HCT116 (cell line): ENCODE measurements around the gene PRMT7. TPM values are rescaled to one million over a fixed set of nuclear protein-coding genes. Genes with fewer than 3 reads are reported as not detected.

Experiments
- ATAC-seq: fragments of 200-7000 bp; cut with Tn5 transposase; 2 replicates; pipeline ENCODE4 v1.9.1; 2020; ENCODE audit warnings: mild to moderate bottlenecking, moderate library complexity
- BruUV-seq: library from RNA; stranded (reverse); fragments of 400-500 nt; replicated peaks from 2 replicates; lab custom pipeline; 2021; lab: Mats Ljungman, UMichigan
- CTCF ChIA-PET: fragments of 300-600 bp; sonication (Branson Sonifier 250); formaldehyde crosslinking; loops from one replicate; lab custom pipeline; 2021; ENCODE audit warnings: antibody characterized with exemption; lab: Charles Lee
- POLR2A ChIA-PET: fragments of 300-600, 350-600 bp; sonication (Branson Sonifier 250); formaldehyde crosslinking; loops from one replicate; lab custom pipeline; 2021; ENCODE audit warnings: antibody characterized with exemption; lab: Charles Lee
- RAD21 ChIA-PET, 2 experiments: fragments of 300-600 bp; sonication (Branson Sonifier 250); formaldehyde crosslinking; loops; one replicate each; lab custom pipeline; 2023; ENCODE audit warnings: low total read pairs in 2 of 2; ENCODE audit not compliant: uncharacterized antibody in 2 of 2, unreplicated experiment in 2 of 2, low non-redundant PET in 1 of 2; lab: Charles Lee
- DNase-seq: peaks from one replicate; pipeline ENCODE4 v3.0.0-alpha.2; 2010; ENCODE audit warnings: low read depth, low spot score
- H2AFZ ChIP-seq: fragments of 200-600 bp; shearing (Covaris generic), sonication (generic); 2 replicates; pipeline ENCODE4 v1.6.1; 2017; ENCODE audit warnings: low read depth, mixed run types, mixed read lengths, antibody characterized with exemption, low read length; ENCODE audit not compliant: poor library complexity, severe bottlenecking
- H3K27ac ChIP-seq: 2 replicates; pipeline ENCODE4 v1.5.1; 2012; ENCODE audit warnings: low read depth, low read length
- H3K27me3 ChIP-seq: fragments of 200-600 bp; sonication (generic); 2 replicates; pipeline ENCODE4 v1.6.1; 2016; ENCODE audit warnings: mixed run types, low read length, mixed read lengths; ENCODE audit not compliant: insufficient read depth
- H3K36me3 ChIP-seq, 2 experiments: fragments of 200-500 bp in 1 of 2; fragments of 200-600 bp in 1 of 2; sonication (Bioruptor generic) in 1 of 2; sonication (generic) in 1 of 2; 2 replicates each; pipeline versions ENCODE4 v1.5.1 to v1.6.1; 2014 to 2016; ENCODE audit warnings: low read length in 2 of 2, inconsistent platforms in 1 of 2, mixed read lengths in 1 of 2, mixed run types in 1 of 2; ENCODE audit not compliant: insufficient read depth in 2 of 2, control insufficient read depth in 1 of 2
- H3K4me1 ChIP-seq, 2 experiments: fragments of 200-600 bp in 1 of 2; sonication (generic) in 1 of 2; 2 replicates each; pipeline versions ENCODE4 v1.5.1 to v1.6.1; 2012 to 2017; ENCODE audit warnings: low read length in 2 of 2, inconsistent platforms in 1 of 2, mild to moderate bottlenecking in 1 of 2, mixed read lengths in 1 of 2, mixed run types in 1 of 2, moderate library complexity in 1 of 2; ENCODE audit not compliant: insufficient read depth in 2 of 2, control insufficient read depth in 1 of 2
- H3K4me2 ChIP-seq: fragments of 200-600 bp; sonication (generic); 2 replicates; pipeline ENCODE4 v1.6.1; 2017; ENCODE audit warnings: mixed run types, low read length, mixed read lengths
- H3K4me3 ChIP-seq, 2 experiments: fragments of 200-600 bp in 1 of 2; sonication (generic) in 1 of 2; replicated peaks in 1 of 2; 2 replicates each; pipeline ENCODE4 v1.5.1; 2011 to 2016; ENCODE audit warnings: low read length in 2 of 2, control low read depth in 1 of 2, low read depth in 1 of 2, mild to moderate bottlenecking in 1 of 2, mixed read lengths in 1 of 2, mixed run types in 1 of 2
- H3K79me2 ChIP-seq: fragments of 200-600 bp; sonication (generic); 2 replicates; pipeline ENCODE4 v1.6.1; 2017; ENCODE audit warnings: mild to moderate bottlenecking, mixed run types, low read length, moderate library complexity, mixed read lengths; ENCODE audit not compliant: insufficient read depth
- H3K9ac ChIP-seq: fragments of 200-600 bp; sonication (generic); 2 replicates; pipeline ENCODE4 v1.6.1; 2016; ENCODE audit warnings: low read length, mixed read lengths
- H3K9me2 ChIP-seq: fragments of 200-600 bp; sonication (generic), shearing (Covaris generic); 2 replicates; pipeline ENCODE4 v1.6.1; 2017; ENCODE audit warnings: mixed run types, mild to moderate bottlenecking, moderate library complexity; ENCODE audit not compliant: insufficient read depth
- H3K9me3 ChIP-seq, 2 experiments: fragments of 200-500 bp in 1 of 2; fragments of 200-600 bp in 1 of 2; sonication (Bioruptor generic) in 1 of 2; sonication (generic) in 1 of 2; 2 replicates each; pipeline ENCODE4 v1.6.1; 2014 to 2017; ENCODE audit warnings: low read length in 2 of 2, mixed read lengths in 2 of 2, inconsistent platforms in 1 of 2, low read depth in 1 of 2, mild to moderate bottlenecking in 1 of 2, mixed run types in 1 of 2, moderate library complexity in 1 of 2; ENCODE audit not compliant: control insufficient read depth in 1 of 2, insufficient read depth in 1 of 2
- H4K20me1 ChIP-seq: fragments of 200-600 bp; sonication (generic), shearing (Covaris generic); 2 replicates; pipeline ENCODE4 v1.6.1; 2017; ENCODE audit warnings: mixed run types, mild to moderate bottlenecking, moderate library complexity; ENCODE audit not compliant: insufficient read depth
- CBX3 ChIP-seq: IDR thresholded peaks from 2 replicates; pipeline ENCODE4 v1.6.1; 2012; ENCODE audit warnings: low read depth
- CEBPB ChIP-seq: IDR thresholded peaks from 2 replicates; pipeline ENCODE4 v1.6.1; 2012; ENCODE audit warnings: low read depth
- ELF1 ChIP-seq: IDR thresholded peaks from 2 replicates; pipeline ENCODE4 v1.6.1; 2012; ENCODE audit warnings: low read depth, borderline replicate concordance
- EZH2phosphoT487 ChIP-seq: fragments of 200-600 bp; IDR thresholded peaks from 2 replicates; pipeline ENCODE4 v1.6.1; 2018; ENCODE audit warnings: antibody characterized with exemption, borderline replicate concordance
- JUND ChIP-seq: IDR thresholded peaks from 2 replicates; pipeline ENCODE4 v1.6.1; 2012
- POLR2A ChIP-seq: IDR thresholded peaks from 2 replicates; pipeline ENCODE4 v1.7.0; 2011; ENCODE audit warnings: borderline replicate concordance; ENCODE audit not compliant: insufficient read depth, insufficient read length; ENCODE audit errors: extremely low read depth
- RAD21 ChIP-seq: IDR thresholded peaks from 2 replicates; pipeline ENCODE4 v1.6.1; 2012; ENCODE audit warnings: low read depth, mild to moderate bottlenecking
- SIN3A ChIP-seq: IDR thresholded peaks from 2 replicates; pipeline ENCODE4 v1.6.1; 2012; ENCODE audit warnings: low read depth
- SRF ChIP-seq: IDR thresholded peaks from 2 replicates; pipeline ENCODE4 v1.6.1; 2012; ENCODE audit warnings: low read depth
- TCF7L2 ChIP-seq: IDR thresholded peaks from 2 replicates; pipeline ENCODE4 v1.7.0; 2011; ENCODE audit warnings: borderline replicate concordance, inconsistent platforms; ENCODE audit not compliant: insufficient read depth, insufficient read length; ENCODE audit errors: extremely low read depth
- YY1 ChIP-seq: IDR thresholded peaks from 2 replicates; pipeline ENCODE4 v1.6.1; 2011; ENCODE audit warnings: low read length, low read depth, moderate library complexity, mild to moderate bottlenecking; ENCODE audit not compliant: insufficient replicate concordance; ENCODE audit errors: extremely low read depth
- ZFX ChIP-seq: fragments of 450-650 bp; IDR thresholded peaks from 2 replicates; pipeline ENCODE4 v1.6.1; 2017
- intact Hi-C: fragments of 100-400 bp; cut with micrococcal nuclease; formaldehyde crosslinking; loops from 2 replicates; pipeline ENCODE4 v1.10.0; 2022
- total RNA-seq: library from RNA; stranded (reverse); gene quantifications from one replicate; pipeline ENCODE4 v1.2.1, GENCODE V29; 2021; ENCODE audit not compliant: unreplicated experiment
- TF ChIP-seq, protein P1 (sequence below): IDR thresholded peaks from 2 replicates; pipeline ENCODE4 v1.6.1; 2011; ENCODE audit warnings: mild to moderate bottlenecking, low read length, moderate library complexity; ENCODE audit not compliant: insufficient replicate concordance; ENCODE audit errors: extremely low read depth
- TF ChIP-seq, protein P2 (sequence below): IDR thresholded peaks from 2 replicates; pipeline ENCODE4 v1.6.1; 2012
- TF ChIP-seq, protein P3 (sequence below): IDR thresholded peaks from 2 replicates; pipeline ENCODE4 v1.6.1; 2012; ENCODE audit warnings: low read depth
- TF ChIP-seq, protein P4 (sequence below), 3 experiments: fragments of 200-600 bp in 1 of 3; sonication (generic) in 1 of 3; IDR thresholded peaks in 2 of 3; conservative IDR thresholded peaks in 1 of 3; 2 replicates each; pipeline ENCODE4 v1.5.1; 2012 to 2017; ENCODE audit warnings: low read depth in 2 of 3, low read length in 2 of 3, antibody characterized with exemption in 1 of 3, borderline replicate concordance in 1 of 3, control low read depth in 1 of 3, mild to moderate bottlenecking in 1 of 3, mixed read lengths in 1 of 3, mixed run types in 1 of 3, moderate library complexity in 1 of 3; ENCODE audit not compliant: insufficient read depth in 1 of 3

PRMT7 gene
- total RNA-seq, 1 experiment from 2014 or later, result 34.4 TPM

DNA sequence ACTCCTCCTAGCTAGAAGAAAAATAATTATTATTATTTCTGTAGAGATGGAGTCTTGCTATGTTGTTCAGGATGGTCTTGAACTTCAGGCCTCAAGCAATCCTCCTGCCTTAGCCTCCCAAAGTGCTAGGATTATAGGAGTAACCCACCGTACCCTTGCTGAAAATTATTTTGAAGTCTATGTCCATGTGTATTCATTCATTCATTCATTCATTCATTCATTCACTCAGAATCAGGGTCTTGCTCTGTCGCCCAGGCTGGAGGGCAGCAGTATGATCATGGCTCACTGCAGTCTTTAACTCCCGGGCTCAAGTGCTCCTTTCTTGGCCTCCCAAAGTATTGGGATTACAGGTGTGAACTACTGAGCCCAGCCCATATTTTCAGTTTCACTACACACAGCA, 4.2 kb upstream of the PRMT7 start:
- H3K9me3 ChIP-seq, result no peaks in the 10 kb centered on the region
- intact Hi-C loops, result no loop called here
- no peak for DNase-seq
- no peaks in the 10 kb centered on the region for H3K9me2 ChIP-seq
- CTCF ChIA-PET, result no interaction called here
- H4K20me1 ChIP-seq, result no peaks in the 10 kb centered on the region
- no peak for TF ChIP-seq JUND
- TF ChIP-seq CEBPB, result no peak
- no peak for TF ChIP-seq TCF7L2
- TF ChIP-seq, protein P1, sequence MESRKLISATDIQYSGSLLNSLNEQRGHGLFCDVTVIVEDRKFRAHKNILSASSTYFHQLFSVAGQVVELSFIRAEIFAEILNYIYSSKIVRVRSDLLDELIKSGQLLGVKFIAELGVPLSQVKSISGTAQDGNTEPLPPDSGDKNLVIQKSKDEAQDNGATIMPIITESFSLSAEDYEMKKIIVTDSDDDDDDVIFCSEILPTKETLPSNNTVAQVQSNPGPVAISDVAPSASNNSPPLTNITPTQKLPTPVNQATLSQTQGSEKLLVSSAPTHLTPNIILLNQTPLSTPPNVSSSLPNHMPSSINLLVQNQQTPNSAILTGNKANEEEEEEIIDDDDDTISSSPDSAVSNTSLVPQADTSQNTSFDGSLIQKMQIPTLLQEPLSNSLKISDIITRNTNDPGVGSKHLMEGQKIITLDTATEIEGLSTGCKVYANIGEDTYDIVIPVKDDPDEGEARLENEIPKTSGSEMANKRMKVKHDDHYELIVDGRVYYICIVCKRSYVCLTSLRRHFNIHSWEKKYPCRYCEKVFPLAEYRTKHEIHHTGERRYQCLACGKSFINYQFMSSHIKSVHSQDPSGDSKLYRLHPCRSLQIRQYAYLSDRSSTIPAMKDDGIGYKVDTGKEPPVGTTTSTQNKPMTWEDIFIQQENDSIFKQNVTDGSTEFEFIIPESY, result no peak
- TF ChIP-seq SRF, result no peak
- TF ChIP-seq, protein P2, sequence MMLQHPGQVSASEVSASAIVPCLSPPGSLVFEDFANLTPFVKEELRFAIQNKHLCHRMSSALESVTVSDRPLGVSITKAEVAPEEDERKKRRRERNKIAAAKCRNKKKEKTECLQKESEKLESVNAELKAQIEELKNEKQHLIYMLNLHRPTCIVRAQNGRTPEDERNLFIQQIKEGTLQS, result no peak
- TF ChIP-seq SIN3A, result no peak
- TF ChIP-seq, protein P3, sequence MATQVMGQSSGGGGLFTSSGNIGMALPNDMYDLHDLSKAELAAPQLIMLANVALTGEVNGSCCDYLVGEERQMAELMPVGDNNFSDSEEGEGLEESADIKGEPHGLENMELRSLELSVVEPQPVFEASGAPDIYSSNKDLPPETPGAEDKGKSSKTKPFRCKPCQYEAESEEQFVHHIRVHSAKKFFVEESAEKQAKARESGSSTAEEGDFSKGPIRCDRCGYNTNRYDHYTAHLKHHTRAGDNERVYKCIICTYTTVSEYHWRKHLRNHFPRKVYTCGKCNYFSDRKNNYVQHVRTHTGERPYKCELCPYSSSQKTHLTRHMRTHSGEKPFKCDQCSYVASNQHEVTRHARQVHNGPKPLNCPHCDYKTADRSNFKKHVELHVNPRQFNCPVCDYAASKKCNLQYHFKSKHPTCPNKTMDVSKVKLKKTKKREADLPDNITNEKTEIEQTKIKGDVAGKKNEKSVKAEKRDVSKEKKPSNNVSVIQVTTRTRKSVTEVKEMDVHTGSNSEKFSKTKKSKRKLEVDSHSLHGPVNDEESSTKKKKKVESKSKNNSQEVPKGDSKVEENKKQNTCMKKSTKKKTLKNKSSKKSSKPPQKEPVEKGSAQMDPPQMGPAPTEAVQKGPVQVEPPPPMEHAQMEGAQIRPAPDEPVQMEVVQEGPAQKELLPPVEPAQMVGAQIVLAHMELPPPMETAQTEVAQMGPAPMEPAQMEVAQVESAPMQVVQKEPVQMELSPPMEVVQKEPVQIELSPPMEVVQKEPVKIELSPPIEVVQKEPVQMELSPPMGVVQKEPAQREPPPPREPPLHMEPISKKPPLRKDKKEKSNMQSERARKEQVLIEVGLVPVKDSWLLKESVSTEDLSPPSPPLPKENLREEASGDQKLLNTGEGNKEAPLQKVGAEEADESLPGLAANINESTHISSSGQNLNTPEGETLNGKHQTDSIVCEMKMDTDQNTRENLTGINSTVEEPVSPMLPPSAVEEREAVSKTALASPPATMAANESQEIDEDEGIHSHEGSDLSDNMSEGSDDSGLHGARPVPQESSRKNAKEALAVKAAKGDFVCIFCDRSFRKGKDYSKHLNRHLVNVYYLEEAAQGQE, result no peak
- no peak for TF ChIP-seq YY1
- TF ChIP-seq ZFX, result no peak
- TF ChIP-seq, protein P4, sequence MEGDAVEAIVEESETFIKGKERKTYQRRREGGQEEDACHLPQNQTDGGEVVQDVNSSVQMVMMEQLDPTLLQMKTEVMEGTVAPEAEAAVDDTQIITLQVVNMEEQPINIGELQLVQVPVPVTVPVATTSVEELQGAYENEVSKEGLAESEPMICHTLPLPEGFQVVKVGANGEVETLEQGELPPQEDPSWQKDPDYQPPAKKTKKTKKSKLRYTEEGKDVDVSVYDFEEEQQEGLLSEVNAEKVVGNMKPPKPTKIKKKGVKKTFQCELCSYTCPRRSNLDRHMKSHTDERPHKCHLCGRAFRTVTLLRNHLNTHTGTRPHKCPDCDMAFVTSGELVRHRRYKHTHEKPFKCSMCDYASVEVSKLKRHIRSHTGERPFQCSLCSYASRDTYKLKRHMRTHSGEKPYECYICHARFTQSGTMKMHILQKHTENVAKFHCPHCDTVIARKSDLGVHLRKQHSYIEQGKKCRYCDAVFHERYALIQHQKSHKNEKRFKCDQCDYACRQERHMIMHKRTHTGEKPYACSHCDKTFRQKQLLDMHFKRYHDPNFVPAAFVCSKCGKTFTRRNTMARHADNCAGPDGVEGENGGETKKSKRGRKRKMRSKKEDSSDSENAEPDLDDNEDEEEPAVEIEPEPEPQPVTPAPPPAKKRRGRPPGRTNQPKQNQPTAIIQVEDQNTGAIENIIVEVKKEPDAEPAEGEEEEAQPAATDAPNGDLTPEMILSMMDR (IDR thresholded peaks at IDR 0.05 in 2 of 3, conservative IDR thresholded peaks at IDR 0.05 in 1 of 3; ENCODE audit: borderline replicate concordance in 1 of 3, insufficient read depth in 1 of 3, low read depth in 2 of 3, low read length in 2 of 3), result no peak
- TF ChIP-seq RAD21, result no peak
- no peak for TF ChIP-seq EZH2phosphoT487
- no peak for TF ChIP-seq CBX3
- no peak for TF ChIP-seq POLR2A
- TF ChIP-seq ELF1, result no peak
- TF ChIP-seq, all 23 proteins: peak for 0
- Histone ChIP-seq H3K27me3 (no peaks in the 10 kb centered on the region), H3K9ac (no peak overlapping the region), H3K4me2 (no peak overlapping the region), H3K79me2 (peaks cover 60% of the 10 kb centered on the region), H3K4me3 (no peak overlapping the region), H3K36me3 (peaks cover 24 to 39% of the 10 kb centered on the region in 2 experiments), H3K4me1 (peaks cover 7 to 12% of the 10 kb centered on the region in 2 experiments; a peak in 3 of 4 replicates), H2AFZ (no peak overlapping the region), H3K27ac (no peak overlapping the region)
- ChIA-PET RAD21 (no interaction called here), POLR2A (interaction anchor here (0.6 kb wide), 1 partner anchor 222 kb away, joined by 4 read pairs; no protein-coding TSS in a partner anchor)
- no TSS peak for BruUV-seq
- ATAC-seq, result no peak
